Activated naive CD4-positive, alpha-beta T cell treated with anti-CD3 and anti-CD28 coated beads for 36 hours (primary cell): ENCODE data around the gene MEN1. TPM values are rescaled to one million over a fixed set of nuclear protein-coding genes. Genes with fewer than 3 reads are reported as not detected.
A peak's percentile ranks its signal among the peaks of the same experiment; 100 is the strongest.

ENCODE experiments used
- CTCF ChIA-PET: fragments of 350-600 bp; sonication (Branson Sonifier 250); formaldehyde crosslinking; loops from one replicate; lab custom pipeline; 2021; ENCODE audit warnings: antibody characterized with exemption; lab: Charles Lee
- DNase-seq: peaks from one replicate; pipeline ENCODE4 v3.0.0-alpha.2; 2020
- H3K27ac Mint-ChIP-seq: one replicate; pipeline ENCODE4 v1.8.0; 2021; ENCODE audit warnings: mild to moderate bottlenecking, mixed read lengths
- H3K27me3 Mint-ChIP-seq: one replicate; pipeline ENCODE4 v1.8.0; 2021; ENCODE audit warnings: low read depth, mixed read lengths
- H3K36me3 Mint-ChIP-seq: one replicate; pipeline ENCODE4 v1.8.0; 2021; ENCODE audit warnings: low read depth, mixed read lengths
- H3K4me1 Mint-ChIP-seq: one replicate; pipeline ENCODE4 v1.8.0; 2021; ENCODE audit warnings: low read depth, mixed read lengths
- H3K4me3 Mint-ChIP-seq: one replicate; pipeline ENCODE4 v1.8.0; 2021; ENCODE audit warnings: mild to moderate bottlenecking, moderate library complexity, mixed read lengths
- H3K9me3 Mint-ChIP-seq: one replicate; pipeline ENCODE4 v1.8.0; 2021; ENCODE audit warnings: mixed read lengths
- intact Hi-C: fragments of 100-400 bp; cut with micrococcal nuclease; formaldehyde crosslinking; loops from one replicate; pipeline ENCODE4 v1.15.1; 2023
- total RNA-seq, 2 experiments: library from RNA; stranded (reverse); gene quantifications; one replicate each; pipeline ENCODE4 v1.2.3, GENCODE V29; 2021

Gene MEN1
- total RNA-seq, 2 experiments from 2014 or later, result 23.9 TPM

DNA sequence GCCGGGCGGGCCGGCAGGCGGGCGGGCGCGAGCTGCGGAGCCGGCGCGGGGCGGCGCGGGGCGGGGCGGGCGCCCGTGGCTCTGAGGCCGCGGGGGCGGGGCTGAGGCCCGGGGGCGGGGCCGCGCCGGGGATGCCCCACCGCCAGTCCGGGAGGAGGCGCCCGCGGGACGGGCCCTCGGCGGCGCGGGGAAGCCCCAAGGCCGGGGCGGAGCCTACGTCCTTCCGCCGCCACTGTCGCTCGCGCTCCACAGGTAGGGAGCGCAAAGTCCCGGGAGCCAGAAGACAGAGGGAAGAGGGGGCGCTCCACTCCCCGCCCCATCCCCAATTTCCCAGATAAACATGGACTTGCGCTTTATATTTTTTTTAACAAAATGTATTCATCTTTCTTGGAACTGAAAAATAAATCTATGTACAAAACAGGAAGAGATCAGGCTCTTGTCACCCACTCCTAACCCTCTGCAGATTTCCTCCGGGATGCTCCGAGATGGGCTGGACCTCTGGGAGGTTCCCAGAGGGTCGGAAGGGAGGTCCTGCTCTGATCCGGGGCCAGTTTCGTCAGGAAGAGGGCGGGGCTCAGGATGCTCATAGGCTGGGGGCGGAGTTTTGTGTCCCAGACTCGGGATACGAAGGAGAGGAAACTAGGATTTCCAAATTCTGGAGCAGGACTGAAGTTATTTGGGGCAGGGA is 7.0 kb downstream of the MEN1 start, which contains the start of gene MAP4K2:
MAP4K2 (minus strand) TSS at position 57 of the 688 bp plus-strand sequence. CDS start 65 bp downstream, outside the sequence.
- H3K9me3 Mint-ChIP-seq, result no peaks in the 10 kb centered on the region
- H3K36me3 Mint-ChIP-seq, result peaks cover 5% of the 10 kb centered on the region
- DNase-seq, result peak; percentile 88
- no peaks in the 10 kb centered on the region for H3K27me3 Mint-ChIP-seq
- intact Hi-C loops, result loop anchor here (2.0 to 5.0 kb wide), 3 partner anchors 25 to 1054 kb away; partner anchors contain the start of genes CFL1, FAU, MRPL49 and SF1
- CTCF ChIA-PET, result interaction anchor here (0.9 kb wide), 1 partner anchor 13 kb away, joined by 3 read pairs; no protein-coding TSS in a partner anchor
- H3K4me1 Mint-ChIP-seq, result peaks cover 30% of the 10 kb centered on the region
- H3K27ac Mint-ChIP-seq, result peak within 1 kb of the TSS; percentile 89
- peak within 1 kb of the TSS; percentile 81 for H3K4me3 Mint-ChIP-seq

DNA sequence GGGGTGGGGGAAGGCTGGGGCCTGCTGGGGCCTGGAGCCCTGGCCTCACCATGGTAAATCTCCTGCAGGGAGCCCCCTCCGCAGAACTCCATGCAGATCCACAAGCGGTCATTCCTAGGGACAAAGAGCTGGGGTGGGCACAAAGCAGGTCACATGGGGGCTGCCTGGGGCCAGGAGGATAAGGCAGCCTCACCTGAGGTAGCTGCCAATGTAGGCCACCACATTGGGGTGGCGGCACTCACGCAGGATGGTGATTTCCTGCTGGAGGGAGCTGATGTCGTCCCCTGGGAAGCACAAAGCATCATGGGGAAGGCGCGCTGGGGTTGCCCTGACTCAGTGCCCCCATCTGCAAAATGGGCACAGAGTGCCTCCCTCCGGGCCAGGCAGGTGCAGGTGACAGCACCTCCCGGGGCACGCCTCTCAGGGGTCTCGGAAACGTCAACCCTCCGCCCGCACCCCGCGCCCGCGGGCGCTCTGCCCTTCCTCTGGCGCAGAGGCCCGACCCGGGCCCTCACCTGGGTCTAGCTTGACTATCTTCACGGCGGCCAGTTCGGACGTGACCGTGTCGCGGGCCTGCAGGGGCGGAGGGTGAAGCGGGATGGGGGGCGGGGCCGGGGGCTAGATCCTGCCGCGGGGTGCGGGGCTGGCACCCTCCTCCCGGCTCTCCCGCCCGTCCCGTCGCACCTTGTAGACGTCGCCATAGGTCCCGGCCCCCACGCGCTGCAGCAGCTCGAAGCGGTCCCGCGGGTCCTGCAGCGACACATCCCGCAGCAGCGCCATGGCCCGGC is 7.8 kb downstream of the MEN1 start:
- Mint-ChIP-seq H3K4me1 (peaks cover 27% of the 10 kb centered on the region), H3K27ac (peak overlapping the region; percentile 85), H3K27me3 (no peaks in the 10 kb centered on the region), H3K36me3 (peaks cover 5% of the 10 kb centered on the region), H3K4me3 (peak overlapping the region; percentile 81), H3K9me3 (no peaks in the 10 kb centered on the region)
- intact Hi-C loops, result loop anchor here (1.0 to 5.0 kb wide), 4 partner anchors 24 to 1055 kb away; partner anchors contain the start of genes CFL1, FAU, MRPL49 and SF1
- CTCF ChIA-PET, result no interaction called here
- DNase-seq, result peak; percentile 71

GRCh38 chr11:64801561-64802369 is 8.6 kb downstream of the MEN1 start:
- Mint-ChIP-seq H3K4me1 (peaks cover 28% of the 10 kb centered on the region), H3K36me3 (peaks cover 6% of the 10 kb centered on the region), H3K27ac (peak overlapping the region; percentile 85), H3K27me3 (no peaks in the 10 kb centered on the region), H3K9me3 (no peaks in the 10 kb centered on the region), H3K4me3 (peak overlapping the region; percentile 81)
- no peak for DNase-seq
- intact Hi-C loops, result loop anchor here (1.0 to 5.0 kb wide), 4 partner anchors 23 to 1056 kb away; partner anchors contain the start of genes CFL1, FAU, MRPL49 and SF1
- CTCF ChIA-PET, result no interaction called here

DNA sequence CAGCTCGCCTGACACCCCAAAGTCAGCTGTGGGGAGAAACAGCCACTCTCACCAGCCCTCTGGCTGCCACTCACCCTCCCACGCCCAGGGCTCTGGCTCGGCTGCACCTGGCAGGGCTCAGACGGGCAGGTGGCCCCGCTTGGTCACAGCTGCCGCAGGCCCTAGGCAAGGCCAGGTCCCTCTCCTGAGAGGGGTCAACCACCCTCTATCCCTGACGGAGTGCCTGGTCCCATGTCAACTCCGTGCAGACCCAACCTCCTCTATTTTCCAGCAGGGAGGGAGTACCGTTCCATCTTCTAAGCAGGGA is 9.2 kb downstream of the MEN1 start:
- CTCF ChIA-PET, result no interaction called here
- Mint-ChIP-seq H3K27me3 (no peaks in the 10 kb centered on the region), H3K4me1 (peaks cover 31% of the 10 kb centered on the region), H3K27ac (peak overlapping the region; percentile 85), H3K4me3 (peak overlapping the region; percentile 81), H3K9me3 (no peaks in the 10 kb centered on the region), H3K36me3 (peaks cover 9% of the 10 kb centered on the region)
- DNase-seq, result no peak
- intact Hi-C loops, result loop anchor here (5.0 kb wide), 1 partner anchor 1056 kb away; the partner anchor contains the start of gene CFL1

DNA sequence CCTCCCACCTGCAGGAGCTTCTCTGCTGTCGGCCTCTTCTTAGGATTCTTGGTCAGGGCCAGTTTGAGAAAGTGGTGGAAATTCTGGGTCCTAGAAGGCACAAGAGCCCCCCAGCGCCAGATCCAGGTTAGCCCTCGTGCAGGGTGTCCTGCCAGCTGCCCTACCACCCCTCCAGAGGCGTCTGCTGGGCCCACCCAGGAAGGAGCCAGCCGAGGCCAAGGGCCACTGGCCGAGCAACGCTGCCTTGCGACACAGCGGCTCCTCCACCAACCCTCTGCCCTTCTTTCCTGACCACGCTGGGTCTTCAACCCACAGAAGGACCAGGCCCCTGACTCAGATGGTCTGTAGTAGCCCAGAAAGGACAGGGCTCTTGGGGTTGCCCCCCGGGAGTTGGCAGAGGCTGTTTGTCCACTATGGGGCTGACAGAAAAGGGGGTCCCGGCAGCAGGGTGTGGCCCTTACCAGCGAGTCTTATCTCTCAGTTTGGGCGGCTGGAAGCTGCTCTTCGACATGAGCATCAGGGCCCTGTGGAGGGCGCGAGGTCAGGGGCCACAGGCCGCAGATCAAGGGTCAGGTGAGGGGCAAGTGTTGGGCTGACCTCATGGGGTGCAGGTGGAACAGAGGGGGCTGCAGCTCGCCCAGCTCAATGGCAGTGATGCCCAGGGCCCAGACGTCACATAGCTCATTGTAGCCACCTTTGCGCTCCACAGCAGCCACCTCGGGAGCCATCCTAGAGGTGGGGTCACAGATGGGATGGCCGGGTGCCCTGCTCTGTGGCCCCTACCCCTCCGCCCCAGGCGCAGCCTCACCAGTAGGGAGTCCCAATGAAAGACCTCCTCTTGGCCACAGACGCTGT is 9.8 kb downstream of the MEN1 start:
- no peak for DNase-seq
- Mint-ChIP-seq H3K27me3 (no peaks in the 10 kb centered on the region), H3K27ac (peak overlapping the region; percentile 85), H3K4me1 (peaks cover 35% of the 10 kb centered on the region), H3K4me3 (peak overlapping the region; percentile 81), H3K36me3 (peaks cover 7% of the 10 kb centered on the region), H3K9me3 (no peaks in the 10 kb centered on the region)
- intact Hi-C loops, result loop anchor here (5.0 kb wide), 1 partner anchor 1057 kb away; the partner anchor contains the start of gene CFL1
- CTCF ChIA-PET, result interaction anchor here (0.5 kb wide), 1 partner anchor 473 kb away, joined by 4 read pairs; no protein-coding TSS in a partner anchor

DNA sequence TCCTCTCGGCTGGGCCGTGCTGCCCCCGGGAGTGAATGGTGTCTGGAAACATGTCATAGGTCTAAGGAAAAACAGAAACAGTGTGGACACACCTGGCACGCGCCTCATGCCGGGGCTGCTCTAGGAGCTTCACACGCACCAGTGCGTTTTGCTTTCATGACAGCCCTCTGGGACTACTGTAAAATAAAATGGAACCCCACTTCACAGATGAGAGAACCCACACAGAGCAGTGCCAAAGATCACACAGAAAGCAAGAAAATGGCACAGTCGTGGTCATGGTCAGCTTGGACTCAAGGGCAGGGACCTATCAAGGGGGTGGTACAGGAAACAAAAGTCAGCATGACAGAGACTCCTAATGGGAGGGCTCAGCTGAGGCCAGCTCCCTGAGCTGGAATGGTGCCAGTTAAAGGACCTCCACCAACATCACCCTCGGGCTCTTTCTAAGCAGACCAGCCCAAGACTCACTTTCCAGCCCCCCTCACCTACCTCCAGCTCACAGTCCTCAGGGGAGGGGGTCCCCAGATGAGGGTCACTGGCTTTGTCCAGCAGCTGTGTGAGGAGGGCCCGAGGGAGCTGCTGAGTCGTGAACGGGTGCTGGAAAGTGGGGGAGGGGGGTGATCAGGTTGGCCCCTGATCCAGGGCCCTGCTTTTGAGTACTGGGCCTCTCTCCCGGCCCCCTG is 10.6 kb downstream of the MEN1 start:
- CTCF ChIA-PET, result interaction anchor here (0.5 kb wide), 1 partner anchor 474 kb away, joined by 4 read pairs; no protein-coding TSS in a partner anchor
- DNase-seq, result no peak
- no peak overlapping the region for H3K4me3 Mint-ChIP-seq
- H3K4me1 Mint-ChIP-seq, result peaks cover 38% of the 10 kb centered on the region
- H3K27me3 Mint-ChIP-seq, result no peaks in the 10 kb centered on the region
- H3K9me3 Mint-ChIP-seq, result no peaks in the 10 kb centered on the region
- H3K27ac Mint-ChIP-seq, result peak overlapping the region; percentile 39
- H3K36me3 Mint-ChIP-seq, result peaks cover 10% of the 10 kb centered on the region
- intact Hi-C loops, result loop anchor here (5.0 kb wide), 1 partner anchor 1058 kb away; the partner anchor contains the start of gene CFL1

DNA sequence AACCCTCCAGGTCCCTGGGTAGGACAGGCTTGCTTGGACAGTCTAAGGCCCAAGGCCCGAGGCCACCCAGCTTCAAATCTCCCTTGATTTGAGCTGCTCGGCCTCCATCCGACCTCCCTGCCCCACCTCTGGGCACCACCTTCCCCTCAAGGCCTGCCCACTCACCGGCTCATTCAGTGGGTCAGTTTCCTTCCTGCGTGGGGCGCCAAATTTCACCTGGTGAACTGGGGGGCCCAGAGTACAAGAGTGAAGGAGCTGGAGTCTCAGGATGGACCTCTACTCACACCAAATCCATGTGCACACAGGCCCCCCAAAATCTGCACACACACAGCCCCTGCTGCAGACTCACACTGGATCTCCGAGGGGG is 11.1 kb downstream of the MEN1 start:
- no peaks in the 10 kb centered on the region for H3K9me3 Mint-ChIP-seq
- peaks cover 12% of the 10 kb centered on the region for H3K36me3 Mint-ChIP-seq
- no peaks in the 10 kb centered on the region for H3K27me3 Mint-ChIP-seq
- CTCF ChIA-PET, result interaction anchor here (0.5 kb wide), 1 partner anchor 16 kb away, joined by 3 read pairs; no protein-coding TSS in a partner anchor
- no peak overlapping the region for H3K4me3 Mint-ChIP-seq
- DNase-seq, result no peak
- no peak overlapping the region for H3K27ac Mint-ChIP-seq
- intact Hi-C loops, result no loop called here
- peaks cover 40% of the 10 kb centered on the region for H3K4me1 Mint-ChIP-seq

GRCh38 chr11:64796757-64797541 is 13.4 kb downstream of the MEN1 start:
- intact Hi-C loops, result no loop called here

DNA sequence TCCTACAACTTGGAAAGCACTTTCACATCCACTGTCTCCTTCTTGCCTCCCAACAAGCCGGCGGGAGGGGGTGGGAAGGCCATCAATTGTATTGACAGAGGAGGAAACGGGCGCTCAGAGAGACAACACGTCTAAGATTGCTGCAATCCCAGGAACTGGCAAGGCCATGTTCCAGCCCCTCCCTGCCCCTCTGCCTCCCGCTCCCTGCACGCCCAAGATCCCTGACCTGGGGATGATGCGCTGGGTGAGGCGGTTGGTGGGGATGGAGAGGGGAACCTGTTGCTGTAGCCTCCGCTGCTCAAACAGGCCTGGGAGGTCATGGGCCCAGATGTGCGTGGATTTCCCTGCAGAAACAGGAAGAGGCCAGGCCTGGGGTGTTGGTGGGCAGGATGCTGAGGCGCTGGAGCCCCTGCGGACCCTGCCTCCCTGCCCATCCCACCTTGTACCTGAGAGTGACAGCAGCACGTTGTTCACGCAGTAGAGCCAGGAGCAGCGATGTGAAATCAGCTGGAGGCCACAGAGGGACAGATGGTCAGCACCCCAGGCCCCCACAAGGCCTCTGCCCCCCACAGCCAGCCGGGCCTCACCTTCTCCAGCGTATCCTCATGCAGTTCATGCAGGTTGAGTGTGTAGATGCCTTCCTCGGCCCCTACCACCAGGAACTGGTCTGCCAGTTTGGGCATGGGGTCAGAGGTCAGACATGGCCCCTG is 14.1 kb downstream of the MEN1 start:
- DNase-seq, result no peak
- H3K36me3 Mint-ChIP-seq, result peaks cover 14% of the 10 kb centered on the region
- H3K9me3 Mint-ChIP-seq, result no peaks in the 10 kb centered on the region
- no peaks in the 10 kb centered on the region for H3K27me3 Mint-ChIP-seq
- intact Hi-C loops, result no loop called here
- CTCF ChIA-PET, result no interaction called here
- no peak overlapping the region for H3K4me3 Mint-ChIP-seq
- peaks cover 31% of the 10 kb centered on the region for H3K4me1 Mint-ChIP-seq
- H3K27ac Mint-ChIP-seq, result no peak overlapping the region

More at GRCh38 chr11:64796757-64797541, 13.4 kb downstream of the MEN1 start:
- H3K36me3 Mint-ChIP-seq, result peaks cover 14% of the 10 kb centered on the region
- CTCF ChIA-PET, result interaction anchor here (1.1 kb wide), 1 partner anchor 26 kb away, joined by 3 read pairs; no protein-coding TSS in a partner anchor
- H3K9me3 Mint-ChIP-seq, result no peaks in the 10 kb centered on the region
- no peak overlapping the region for H3K27ac Mint-ChIP-seq
- no peaks in the 10 kb centered on the region for H3K27me3 Mint-ChIP-seq
- peaks cover 37% of the 10 kb centered on the region for H3K4me1 Mint-ChIP-seq
- no peak for DNase-seq
- H3K4me3 Mint-ChIP-seq, result no peak overlapping the region

GRCh38 chr11:64794526-64794925 is 15.8 kb downstream of the MEN1 start:
- intact Hi-C loops, result no loop called here
- no peak for DNase-seq
- H3K36me3 Mint-ChIP-seq, result peaks cover 14% of the 10 kb centered on the region
- no peaks in the 10 kb centered on the region for H3K9me3 Mint-ChIP-seq
- H3K4me3 Mint-ChIP-seq, result no peak overlapping the region
- H3K27ac Mint-ChIP-seq, result peak overlapping the region; percentile 25
- no peaks in the 10 kb centered on the region for H3K27me3 Mint-ChIP-seq
- CTCF ChIA-PET, result interaction anchor here (1.1 kb wide), 1 partner anchor 40 kb away, joined by 3 read pairs; no protein-coding TSS in a partner anchor
- peaks cover 28% of the 10 kb centered on the region for H3K4me1 Mint-ChIP-seq
